Breast epithelium (tissue), 4 donors: ENCODE results near the gene DSCAM. TPM values are rescaled to one million over a fixed set of nuclear protein-coding genes. Genes with fewer than 3 reads are reported as not detected.

Source experiments
- DNase-seq, 2 donors: peaks; one replicate each; pipeline ENCODE4 v3.0.0-alpha.2; 2019; ENCODE audit warnings: low spot score in 2 of 2
- H3K27ac ChIP-seq, 2 donors: fragments of 200-600 bp; sonication (generic) in 1 of 2; one replicate each; pipeline ENCODE4 v1.5.1; 2016 to 2019; ENCODE audit warnings: mild to moderate bottlenecking in 1 of 2
- H3K27me3 ChIP-seq, 2 donors: fragments of 200-600 bp; sonication (generic) in 1 of 2; one replicate each; pipeline versions ENCODE4 v1.5.1 to v1.6.0; 2017 to 2019; ENCODE audit warnings: control low read depth in 1 of 2, mild to moderate bottlenecking in 1 of 2
- H3K36me3 ChIP-seq: fragments of 200-600 bp; one replicate; pipeline ENCODE4 v1.5.1; 2019
- H3K4me1 ChIP-seq, 2 donors: fragments of 200-600 bp; sonication (generic); one replicate each; pipeline ENCODE4 v1.5.1; 2016 to 2019; ENCODE audit warnings: control low read depth in 1 of 2
- H3K4me3 ChIP-seq, 3 donors: fragments of 200-600 bp; sonication (generic); 1 replicate in 2 of 3; 2 replicates in 1 of 3; pipeline ENCODE4 v1.5.1; 2016 to 2019; ENCODE audit warnings: mild to moderate bottlenecking in 3 of 3, moderate library complexity in 2 of 3
- H3K9me3 ChIP-seq, 2 donors: fragments of 200-600 bp; sonication (generic) in 1 of 2; one replicate each; pipeline ENCODE4 v1.5.1; 2016 to 2019; ENCODE audit warnings: control low read depth in 1 of 2
- CTCF ChIP-seq, 3 donors: fragments of 450-650 bp; IDR thresholded peaks; one replicate each; pipeline ENCODE4 v1.5.1; 2016 to 2017; ENCODE audit warnings: antibody characterized with exemption in 3 of 3, mild to moderate bottlenecking in 3 of 3, moderate library complexity in 3 of 3
- POLR2A ChIP-seq: fragments of 450-650 bp; IDR thresholded peaks from one replicate; pipeline ENCODE4 v1.6.1; 2016; ENCODE audit warnings: antibody characterized with exemption, mild to moderate bottlenecking, moderate library complexity
- POLR2AphosphoS5 ChIP-seq, 3 donors: sonication (generic); formaldehyde crosslinking; IDR thresholded peaks; one replicate each; pipeline ENCODE4 v1.6.1; 2017; ENCODE audit warnings: antibody characterized with exemption in 3 of 3
- intact Hi-C: fragments of 100-400 bp; cut with DNase I; formaldehyde crosslinking; loops from one replicate; pipeline ENCODE4 v1.15.1; 2023; ENCODE audit warnings: low total_unique reads
- total RNA-seq, 3 donors: library from RNA; depleted of rRNA; stranded (reverse); fragments of >200 nt; gene quantifications; one replicate each; pipeline ENCODE4 v1.1.0, GENCODE V29; 2016

The DSCAM gene
- total RNA-seq, 3 donors from 2014 or later = 0.33 to 0.44 TPM; not detected in 1

GRCh38 chr21:40335704-40336103 is 511.3 kb downstream of the DSCAM start:
- no peaks in the 10 kb centered on the region for H3K9me3 ChIP-seq
- H3K27me3 ChIP-seq = no peaks in the 10 kb centered on the region
- TF ChIP-seq POLR2A (no peak), CTCF (IDR thresholded peaks at IDR 0.05) (no peak), POLR2AphosphoS5 (IDR thresholded peaks at IDR 0.05) (no peak)
- no peak for DNase-seq
- H3K36me3 ChIP-seq = no peaks in the 10 kb centered on the region
- H3K4me3 ChIP-seq = no peak overlapping the region
- intact Hi-C loops = no loop called here
- no peaks in the 10 kb centered on the region for H3K4me1 ChIP-seq
- H3K27ac ChIP-seq = no peak overlapping the region

- Histone ChIP-seq H3K36me3 (no peaks in the 10 kb centered on the region), H3K4me3 (no peak overlapping the region), H3K27ac (no peak overlapping the region), H3K9me3 (no peaks in the 10 kb centered on the region), H3K27me3 (no peaks in the 10 kb centered on the region), H3K4me1 (no peaks in the 10 kb centered on the region)
- DNase-seq = no peak
- TF ChIP-seq POLR2A = no peak
- TF ChIP-seq CTCF (IDR thresholded peaks at IDR 0.05) = no peak
- no peak for TF ChIP-seq POLR2AphosphoS5 (IDR thresholded peaks at IDR 0.05)
- intact Hi-C loops = no loop called here
Observed at GRCh38 chr21:40334159-40334558, 512.8 kb downstream of the DSCAM start.

GRCh38 chr21:40333731-40334130 is 513.2 kb downstream of the DSCAM start:
- Histone ChIP-seq H3K9me3 (no peaks in the 10 kb centered on the region), H3K4me1 (no peaks in the 10 kb centered on the region), H3K27ac (no peak overlapping the region), H3K27me3 (no peaks in the 10 kb centered on the region), H3K36me3 (no peaks in the 10 kb centered on the region), H3K4me3 (no peak overlapping the region)
- TF ChIP-seq POLR2A (no peak), POLR2AphosphoS5 (IDR thresholded peaks at IDR 0.05) (no peak), CTCF (IDR thresholded peaks at IDR 0.05) (no peak)
- intact Hi-C loops = no loop called here
- no peak for DNase-seq

GRCh38 chr21:40331804-40332203 is 515.2 kb downstream of the DSCAM start:
- intact Hi-C loops = no loop called here
- TF ChIP-seq POLR2A (no peak), CTCF (IDR thresholded peaks at IDR 0.05) (no peak), POLR2AphosphoS5 (IDR thresholded peaks at IDR 0.05) (no peak)
- H3K27ac ChIP-seq = no peak overlapping the region

GRCh38 chr21:40331172-40331571 is 515.8 kb downstream of the DSCAM start:
- intact Hi-C loops = no loop called here
- no peaks in the 10 kb centered on the region for H3K9me3 ChIP-seq
- no peak overlapping the region for H3K27ac ChIP-seq
- no peak for DNase-seq
- H3K4me1 ChIP-seq = no peaks in the 10 kb centered on the region
- no peaks in the 10 kb centered on the region for H3K27me3 ChIP-seq
- TF ChIP-seq CTCF (IDR thresholded peaks at IDR 0.05) (no peak), POLR2A (no peak), POLR2AphosphoS5 (IDR thresholded peaks at IDR 0.05) (no peak)
- H3K36me3 ChIP-seq = no peaks in the 10 kb centered on the region
- H3K4me3 ChIP-seq = no peak overlapping the region

More at GRCh38 chr21:40331804-40332203, 515.2 kb downstream of the DSCAM start:
- no peaks in the 10 kb centered on the region for H3K4me1 ChIP-seq
- H3K4me3 ChIP-seq = no peak overlapping the region
- no peaks in the 10 kb centered on the region for H3K36me3 ChIP-seq
- no peak for DNase-seq
- no peaks in the 10 kb centered on the region for H3K9me3 ChIP-seq
- no peaks in the 10 kb centered on the region for H3K27me3 ChIP-seq
